Measurements from ENCODE around the gene DMBX1. TPM values are rescaled to one million over a fixed set of nuclear protein-coding genes. Genes with fewer than 3 reads are reported as not detected.

Gene DMBX1
- total RNA-seq, 4 donors from 2014 or later, result not detected

GRCh38 chr1:46493316-46494032, 3.8 kb downstream of the DMBX1 start:
- H3K9me3 ChIP-seq, result no peaks in the 10 kb centered on the region
- no peak overlapping the region for H3K27ac ChIP-seq (replicated peaks in 1 of 4)
- DNase-seq (ENCODE audit: extremely low spot score), result no peak
- peaks cover 15 to 31% (median 25%) of the 10 kb centered on the region in 4 donors for H3K4me1 ChIP-seq
- TF ChIP-seq POLR2AphosphoS5 (IDR thresholded peaks at IDR 0.05), result no peak
- TF ChIP-seq POLR2A (IDR thresholded peaks at IDR 0.05; ENCODE audit: low read depth), result no peak
- no peak for TF ChIP-seq EP300 (IDR thresholded peaks at IDR 0.05)
- TF ChIP-seq CTCF (IDR thresholded peaks at IDR 0.05), result no peak
- intact Hi-C loops (cut with DNase I), result no loop called here
- H3K27me3 ChIP-seq, result peaks cover 4 to 91% (median 51%) of the 10 kb centered on the region in 4 donors
- no peaks in the 10 kb centered on the region for H3K36me3 ChIP-seq
- H3K4me3 ChIP-seq, result no peak overlapping the region
- 55% methylated on average over 14 of the region's 19 CpGs for WGBS

- no peak for TF ChIP-seq POLR2A (IDR thresholded peaks at IDR 0.05; ENCODE audit: low read depth)
- 100% methylated on average over 1 of the region's 1 CpG for WGBS
- peaks cover 10 to 17% (median 14%) of the 10 kb centered on the region in 4 donors for H3K4me1 ChIP-seq
- intact Hi-C loops (cut with DNase I), result no loop called here
- H3K27ac ChIP-seq (replicated peaks in 1 of 4), result no peak overlapping the region
- DNase-seq (ENCODE audit: extremely low spot score), result no peak
- no peaks in the 10 kb centered on the region for H3K9me3 ChIP-seq
- H3K4me3 ChIP-seq, result no peak overlapping the region
- H3K36me3 ChIP-seq, result no peaks in the 10 kb centered on the region
- peaks cover 4 to 76% (median 37%) of the 10 kb centered on the region in 4 donors for H3K27me3 ChIP-seq
Measured at GRCh38 chr1:46494910-46495309, 5.3 kb downstream of the DMBX1 start.

GRCh38 chr1:46495778-46496177, 6.1 kb downstream of the DMBX1 start:
- Histone ChIP-seq H3K36me3 (no peaks in the 10 kb centered on the region), H3K4me3 (no peak overlapping the region), H3K4me1 (peaks cover 1 to 8% (median 5%) of the 10 kb centered on the region in 4 donors), H3K27me3 (peaks cover 2 to 68% (median 28%) of the 10 kb centered on the region in 4 donors), H3K9me3 (no peaks in the 10 kb centered on the region), H3K27ac (replicated peaks in 1 of 4) (no peak overlapping the region)
- no peak for TF ChIP-seq POLR2AphosphoS5 (IDR thresholded peaks at IDR 0.05)
- TF ChIP-seq CTCF (IDR thresholded peaks at IDR 0.05), result no peak
- no peak for TF ChIP-seq EP300 (IDR thresholded peaks at IDR 0.05)
- TF ChIP-seq POLR2A (IDR thresholded peaks at IDR 0.05; ENCODE audit: low read depth), result no peak
- DNase-seq (ENCODE audit: extremely low spot score), result no peak
- intact Hi-C loops (cut with DNase I), result no loop called here
- 88% methylated on average over 2 of the region's 2 CpGs for WGBS

GRCh38 chr1:46496505-46496904, 6.9 kb downstream of the DMBX1 start:
- no peak for DNase-seq (ENCODE audit: extremely low spot score)
- intact Hi-C loops (cut with DNase I), result no loop called here
- WGBS, result 69% methylated on average over 6 of the region's 6 CpGs
- TF ChIP-seq CTCF (IDR thresholded peaks at IDR 0.05) (no peak), POLR2A (IDR thresholded peaks at IDR 0.05; ENCODE audit: low read depth) (no peak), EP300 (IDR thresholded peaks at IDR 0.05) (no peak), POLR2AphosphoS5 (IDR thresholded peaks at IDR 0.05) (no peak)
- Histone ChIP-seq H3K27me3 (peaks cover 0 to 60% (median 21%) of the 10 kb centered on the region in 4 donors), H3K4me3 (no peak overlapping the region), H3K36me3 (no peaks in the 10 kb centered on the region), H3K4me1 (peaks cover 0 to under 1% (median 0%) of the 10 kb centered on the region in 4 donors), H3K27ac (replicated peaks in 1 of 4) (no peak overlapping the region), H3K9me3 (no peaks in the 10 kb centered on the region)

GRCh38 chr1:46497020-46497419, 7.4 kb downstream of the DMBX1 start:
- Histone ChIP-seq H3K4me3 (no peak overlapping the region), H3K36me3 (no peaks in the 10 kb centered on the region), H3K4me1 (no peaks in the 10 kb centered on the region), H3K9me3 (no peaks in the 10 kb centered on the region), H3K27ac (replicated peaks in 1 of 4) (no peak overlapping the region), H3K27me3 (peaks cover 0 to 55% (median 16%) of the 10 kb centered on the region in 4 donors)
- intact Hi-C loops (cut with DNase I), result no loop called here
- 72% methylated on average over 3 of the region's 3 CpGs for WGBS
- no peak for DNase-seq (ENCODE audit: extremely low spot score)
- no peak for TF ChIP-seq CTCF (IDR thresholded peaks at IDR 0.05)
